ENCODE results near the gene CCL4L2.

DNA sequence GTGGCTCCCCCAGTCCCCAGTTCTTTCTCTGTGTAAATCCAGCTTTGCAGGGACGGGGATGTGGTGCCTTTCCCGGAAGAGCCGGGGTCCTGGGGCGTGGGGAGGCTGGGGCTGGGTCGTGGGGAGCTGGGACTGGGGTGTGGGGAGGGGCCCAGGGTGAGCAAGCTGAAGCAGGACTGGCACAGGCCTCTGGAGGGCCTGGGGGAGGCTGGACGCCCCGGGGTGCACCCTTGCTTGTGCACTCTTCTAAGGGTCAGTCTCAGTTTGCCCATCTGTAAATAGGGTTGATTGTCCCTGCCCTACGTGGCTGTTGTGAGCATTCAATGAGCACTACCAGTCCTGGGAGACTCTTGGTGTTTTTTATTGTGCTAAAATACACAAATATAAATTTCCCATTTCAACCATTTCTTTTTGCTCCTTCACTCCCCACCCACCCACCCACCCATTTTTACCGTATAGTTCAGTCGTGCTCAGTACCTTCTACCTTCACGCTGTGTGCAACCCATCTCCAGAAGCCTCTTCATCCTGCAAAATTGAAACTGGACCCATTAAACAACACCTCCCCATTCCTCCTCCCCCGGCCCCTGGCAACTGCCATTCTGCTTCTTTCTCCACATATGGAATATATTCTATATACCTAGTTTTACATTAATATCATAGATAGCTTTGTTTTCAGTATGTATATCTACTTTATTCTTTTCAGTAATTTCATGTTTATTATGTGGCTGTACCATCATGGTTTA, 26.7 kb upstream of the CCL4L2 start:
- TF ChIP-seq, protein P1, sequence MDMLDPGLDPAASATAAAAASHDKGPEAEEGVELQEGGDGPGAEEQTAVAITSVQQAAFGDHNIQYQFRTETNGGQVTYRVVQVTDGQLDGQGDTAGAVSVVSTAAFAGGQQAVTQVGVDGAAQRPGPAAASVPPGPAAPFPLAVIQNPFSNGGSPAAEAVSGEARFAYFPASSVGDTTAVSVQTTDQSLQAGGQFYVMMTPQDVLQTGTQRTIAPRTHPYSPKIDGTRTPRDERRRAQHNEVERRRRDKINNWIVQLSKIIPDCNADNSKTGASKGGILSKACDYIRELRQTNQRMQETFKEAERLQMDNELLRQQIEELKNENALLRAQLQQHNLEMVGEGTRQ (CRISPR knock-in tag; IDR thresholded peaks at IDR 0.05) = no peak
- TF ChIP-seq, protein P2, sequence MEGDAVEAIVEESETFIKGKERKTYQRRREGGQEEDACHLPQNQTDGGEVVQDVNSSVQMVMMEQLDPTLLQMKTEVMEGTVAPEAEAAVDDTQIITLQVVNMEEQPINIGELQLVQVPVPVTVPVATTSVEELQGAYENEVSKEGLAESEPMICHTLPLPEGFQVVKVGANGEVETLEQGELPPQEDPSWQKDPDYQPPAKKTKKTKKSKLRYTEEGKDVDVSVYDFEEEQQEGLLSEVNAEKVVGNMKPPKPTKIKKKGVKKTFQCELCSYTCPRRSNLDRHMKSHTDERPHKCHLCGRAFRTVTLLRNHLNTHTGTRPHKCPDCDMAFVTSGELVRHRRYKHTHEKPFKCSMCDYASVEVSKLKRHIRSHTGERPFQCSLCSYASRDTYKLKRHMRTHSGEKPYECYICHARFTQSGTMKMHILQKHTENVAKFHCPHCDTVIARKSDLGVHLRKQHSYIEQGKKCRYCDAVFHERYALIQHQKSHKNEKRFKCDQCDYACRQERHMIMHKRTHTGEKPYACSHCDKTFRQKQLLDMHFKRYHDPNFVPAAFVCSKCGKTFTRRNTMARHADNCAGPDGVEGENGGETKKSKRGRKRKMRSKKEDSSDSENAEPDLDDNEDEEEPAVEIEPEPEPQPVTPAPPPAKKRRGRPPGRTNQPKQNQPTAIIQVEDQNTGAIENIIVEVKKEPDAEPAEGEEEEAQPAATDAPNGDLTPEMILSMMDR (IDR thresholded peaks at IDR 0.05) = no peak
- TF ChIP-seq ELF4 (CRISPR knock-in tag; IDR thresholded peaks at IDR 0.05; ENCODE audit: low read depth) = no peak
- TF ChIP-seq, protein P3, sequence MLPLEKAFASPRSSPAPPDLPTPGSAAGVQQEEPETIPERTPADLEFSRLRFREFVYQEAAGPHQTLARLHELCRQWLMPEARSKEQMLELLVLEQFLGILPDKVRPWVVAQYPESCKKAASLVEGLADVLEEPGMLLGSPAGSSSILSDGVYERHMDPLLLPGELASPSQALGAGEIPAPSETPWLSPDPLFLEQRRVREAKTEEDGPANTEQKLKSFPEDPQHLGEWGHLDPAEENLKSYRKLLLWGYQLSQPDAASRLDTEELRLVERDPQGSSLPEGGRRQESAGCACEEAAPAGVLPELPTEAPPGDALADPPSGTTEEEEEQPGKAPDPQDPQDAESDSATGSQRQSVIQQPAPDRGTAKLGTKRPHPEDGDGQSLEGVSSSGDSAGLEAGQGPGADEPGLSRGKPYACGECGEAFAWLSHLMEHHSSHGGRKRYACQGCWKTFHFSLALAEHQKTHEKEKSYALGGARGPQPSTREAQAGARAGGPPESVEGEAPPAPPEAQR (CRISPR knock-in tag; IDR thresholded peaks at IDR 0.05) = no peak
